ENCODE measurements around the gene SPDYE16.
"Not testable (repeated sequence)": the region's sequence is repeated elsewhere in the genome, so short reads cannot be mapped to it uniquely, and the experiment has no call there.

Gene SPDYE16

DNA sequence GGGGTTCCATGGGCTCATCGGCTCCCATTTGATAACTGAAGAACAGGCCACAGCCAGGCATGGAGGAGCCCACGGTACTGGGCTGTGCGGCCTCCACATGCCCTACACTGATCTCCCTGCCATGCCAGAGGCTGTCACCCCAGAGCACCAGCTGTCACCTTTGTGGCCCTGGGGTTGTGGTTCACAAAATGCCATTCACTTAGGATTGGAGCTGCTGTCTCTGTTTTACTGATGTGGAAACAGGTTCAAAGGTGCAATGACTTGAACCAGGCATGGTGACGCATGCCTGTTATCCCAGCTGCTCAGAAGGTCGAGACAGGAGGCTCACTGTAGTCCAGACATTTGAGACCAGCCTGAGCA is 37.0 kb downstream of the SPDYE16 start:
- DNase-seq = peak in 1 of 10 donors; percentile 19
- intact Hi-C loops (cut with DNase I) = no loop called here

DNA sequence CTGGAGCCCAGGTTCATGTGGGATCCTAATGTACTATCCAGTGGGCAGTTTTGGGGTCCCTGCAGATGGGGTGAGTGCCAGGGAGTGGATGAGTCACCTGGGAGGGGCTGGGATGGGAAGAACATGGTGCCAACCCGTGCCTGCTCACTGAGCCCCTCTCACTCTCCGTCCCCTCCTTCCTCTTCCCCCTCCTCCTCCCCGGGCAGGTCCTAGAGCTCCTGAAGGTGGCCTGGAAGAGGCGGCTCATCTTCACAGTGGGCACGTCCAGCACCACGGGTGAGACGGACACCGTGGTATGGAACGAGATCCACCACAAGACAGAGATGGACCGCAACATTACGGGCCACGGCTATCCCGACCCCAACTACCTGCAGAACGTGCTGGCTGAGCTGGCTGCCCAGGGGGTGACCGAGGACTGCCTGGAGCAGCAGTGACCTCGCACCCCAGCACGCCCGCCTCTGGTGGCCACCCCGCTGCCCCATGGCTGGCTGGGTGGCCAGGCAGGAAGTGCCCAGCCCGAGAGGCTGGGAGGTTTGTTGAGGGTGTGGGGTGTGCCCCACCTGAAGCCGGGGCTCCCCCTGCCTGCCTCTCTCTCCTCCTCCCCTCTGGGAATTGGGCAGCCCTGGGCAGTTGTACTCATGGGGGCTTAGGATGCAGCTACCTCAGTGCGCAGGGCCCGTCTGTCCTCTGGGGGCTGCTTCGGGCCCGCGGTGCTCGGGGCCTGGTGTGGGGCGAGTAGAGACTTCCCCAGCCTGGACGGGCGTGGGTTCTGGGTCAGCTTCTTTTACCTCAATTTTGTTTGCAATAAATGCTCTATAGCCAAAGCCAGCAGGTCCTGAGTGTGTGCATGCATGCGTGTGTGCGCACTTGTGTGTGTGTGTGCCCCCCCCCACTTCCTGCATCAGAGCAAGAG is 37.7 kb downstream of the SPDYE16 start:
- peak in 2 of 10 donors; percentile 65 to 66 for DNase-seq
- intact Hi-C loops (cut with DNase I) = no loop called here

DNA sequence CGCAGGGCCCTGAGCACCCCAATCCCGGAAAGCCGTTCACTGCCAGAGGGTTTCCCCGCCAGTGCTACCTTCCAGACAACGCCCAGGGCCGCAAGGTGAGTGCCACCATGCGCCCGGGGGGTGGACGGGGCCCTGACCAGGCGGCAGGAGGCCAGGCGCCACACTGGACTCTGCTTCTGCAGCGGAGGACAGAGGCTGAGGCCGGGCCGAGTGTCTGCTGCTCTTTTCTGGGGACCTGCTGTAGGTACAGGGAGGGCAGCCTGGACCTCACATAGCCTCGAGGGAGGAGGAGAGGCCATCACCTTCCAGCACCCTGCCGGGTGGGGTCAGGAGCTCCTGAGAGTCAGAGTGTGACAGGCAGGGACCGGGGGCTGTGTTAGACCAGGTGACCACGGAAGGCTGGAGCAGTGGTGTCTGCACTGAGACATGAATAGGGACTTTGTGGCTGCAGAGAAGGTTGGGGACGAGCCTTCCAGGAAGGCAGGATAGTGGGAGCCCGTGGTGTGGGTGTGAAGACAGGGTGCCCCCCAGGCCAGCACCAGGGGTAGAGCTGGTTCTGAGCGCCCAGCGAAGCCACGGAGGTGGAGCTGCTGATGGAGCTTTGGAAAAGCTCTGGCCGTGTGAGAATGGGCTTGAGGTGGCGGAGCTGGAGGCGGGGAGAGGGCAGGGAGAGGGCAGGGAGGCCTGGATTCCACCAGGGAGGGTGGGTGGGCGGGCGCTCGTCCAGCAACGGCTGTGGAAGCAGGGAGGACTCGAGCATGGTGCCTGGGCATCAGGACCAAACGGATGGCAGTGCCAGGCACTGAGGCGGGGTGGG is 38.5 kb downstream of the SPDYE16 start:
- intact Hi-C loops (cut with DNase I) = not testable (repeated sequence)
- peak in 2 of 10 donors; percentile 78 to 82 for DNase-seq

DNA sequence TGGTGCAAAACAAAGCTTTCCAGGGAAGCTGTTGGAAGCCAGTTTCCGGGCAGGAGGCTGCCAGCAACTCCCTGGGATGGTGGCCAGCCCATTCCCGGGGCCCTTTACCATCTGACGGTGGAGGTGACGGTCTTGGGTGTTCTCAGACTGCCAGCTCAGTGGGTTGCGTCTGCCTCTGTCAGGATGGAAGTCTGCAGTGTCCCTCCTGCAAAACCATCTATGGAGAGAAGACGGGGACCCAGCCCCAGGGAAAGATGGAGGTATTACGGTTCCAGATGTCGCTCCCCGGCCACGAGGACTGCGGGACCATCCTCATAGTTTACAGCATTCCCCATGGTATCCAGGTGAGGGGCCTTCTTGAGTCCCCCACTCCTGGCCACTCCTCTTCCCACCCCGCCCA is 39.9 kb downstream of the SPDYE16 start:
- intact Hi-C loops (cut with DNase I) = not testable (repeated sequence)
- DNase-seq = peak in 1 of 10 donors; percentile 74

DNA sequence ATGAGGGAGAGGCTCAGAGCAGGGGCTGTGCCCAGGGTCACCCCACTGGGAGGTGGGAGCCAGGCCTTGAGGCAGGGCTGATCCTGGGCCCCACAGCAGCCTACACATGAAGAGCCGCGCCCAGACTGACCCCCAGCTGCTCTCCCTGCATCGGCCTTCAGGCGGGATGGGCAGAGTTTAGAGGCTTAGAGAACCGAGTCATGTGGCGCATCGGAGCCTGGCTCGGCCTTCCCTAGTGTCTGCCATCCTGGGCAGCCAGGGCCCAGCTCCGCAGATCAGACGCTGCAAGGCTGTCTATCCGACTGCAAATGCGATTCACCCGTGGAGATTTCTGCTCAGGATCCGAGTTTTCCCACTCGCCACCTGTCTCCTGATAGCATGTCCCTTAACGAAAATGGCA is 40.3 kb downstream of the SPDYE16 start:
- peak in 2 of 10 donors; percentile 21 to 70 for DNase-seq

DNA sequence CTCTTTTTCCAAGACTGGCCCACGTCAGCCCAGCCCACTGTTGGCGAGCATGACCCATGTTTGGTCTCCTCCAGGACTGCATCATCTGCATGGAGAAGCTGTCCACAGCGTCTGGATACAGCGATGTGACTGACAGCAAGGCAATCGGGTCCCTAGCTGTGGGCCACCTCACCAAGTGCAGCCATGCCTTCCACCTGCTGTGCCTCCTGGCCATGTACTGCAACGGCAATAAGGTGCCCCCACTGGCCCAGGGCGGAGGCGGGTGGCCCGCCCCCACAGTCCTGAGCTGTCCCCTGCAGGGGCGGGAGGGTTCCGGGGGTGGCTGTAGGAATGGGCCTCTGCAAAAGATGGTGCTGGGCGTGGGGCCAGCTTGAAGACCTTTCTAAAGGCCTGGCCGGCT is 40.9 kb downstream of the SPDYE16 start:
- DNase-seq = peak in 1 of 10 donors; percentile 70
- intact Hi-C loops (cut with DNase I) = not testable (repeated sequence)

More for the DNA sequence above, 40.3 kb downstream of the SPDYE16 start:
- intact Hi-C loops (cut with DNase I) = not testable (repeated sequence)

DNA sequence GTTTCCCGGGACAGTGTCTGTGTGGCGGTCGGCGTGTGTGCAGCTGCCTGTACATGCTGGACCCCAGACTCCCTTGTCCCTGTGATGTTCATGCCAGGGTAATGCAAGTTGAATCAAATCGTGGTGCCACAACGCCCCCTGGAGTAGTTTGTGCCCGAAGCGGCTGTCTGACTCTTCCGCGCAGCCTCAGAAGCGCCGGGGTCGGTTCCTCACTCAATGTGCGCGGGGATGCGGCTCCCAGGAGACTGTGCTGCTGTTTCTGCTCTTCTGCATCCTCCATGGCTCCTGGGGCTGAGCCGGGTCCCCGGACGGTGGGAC is 43.2 kb downstream of the SPDYE16 start:
- DNase-seq; intact Hi-C loops (cut with DNase I): not testable (repeated sequence)

DNA sequence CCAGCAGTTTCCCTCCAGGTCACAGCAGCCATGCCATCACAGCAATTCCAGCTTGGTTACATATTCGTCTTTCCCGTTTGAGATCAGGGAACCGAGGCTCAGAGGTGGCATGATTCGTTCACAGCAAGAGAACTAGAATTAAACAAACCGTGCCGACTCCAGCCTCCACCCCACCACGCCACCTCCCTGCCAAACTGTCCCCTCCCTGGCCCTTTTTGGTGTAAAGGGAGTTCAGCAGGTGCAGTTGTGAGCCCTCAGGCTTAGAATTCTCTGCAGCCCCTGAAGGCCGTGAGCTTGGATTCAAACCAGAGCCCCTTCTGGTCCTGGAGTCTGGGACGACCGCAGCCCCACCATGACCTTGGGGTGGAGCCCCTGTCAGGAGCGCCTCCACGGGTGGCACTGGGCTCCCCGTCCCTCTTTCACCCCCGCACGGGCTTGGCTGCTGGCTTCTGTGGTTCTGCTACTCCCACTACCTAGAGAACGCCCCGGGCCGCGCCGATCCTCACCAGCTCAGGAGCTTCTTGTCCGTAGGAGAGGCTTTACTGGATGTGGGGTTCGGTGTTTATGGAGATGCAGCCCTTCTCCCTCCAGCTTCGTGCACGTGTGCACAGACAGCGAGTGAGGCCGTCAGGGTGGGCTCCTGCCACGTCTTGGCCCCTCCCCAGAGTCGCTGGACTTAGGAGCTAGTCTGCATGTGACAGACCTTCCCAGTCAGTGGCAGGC is 43.7 kb downstream of the SPDYE16 start:
- DNase-seq; intact Hi-C loops (cut with DNase I): not testable (repeated sequence)

DNA sequence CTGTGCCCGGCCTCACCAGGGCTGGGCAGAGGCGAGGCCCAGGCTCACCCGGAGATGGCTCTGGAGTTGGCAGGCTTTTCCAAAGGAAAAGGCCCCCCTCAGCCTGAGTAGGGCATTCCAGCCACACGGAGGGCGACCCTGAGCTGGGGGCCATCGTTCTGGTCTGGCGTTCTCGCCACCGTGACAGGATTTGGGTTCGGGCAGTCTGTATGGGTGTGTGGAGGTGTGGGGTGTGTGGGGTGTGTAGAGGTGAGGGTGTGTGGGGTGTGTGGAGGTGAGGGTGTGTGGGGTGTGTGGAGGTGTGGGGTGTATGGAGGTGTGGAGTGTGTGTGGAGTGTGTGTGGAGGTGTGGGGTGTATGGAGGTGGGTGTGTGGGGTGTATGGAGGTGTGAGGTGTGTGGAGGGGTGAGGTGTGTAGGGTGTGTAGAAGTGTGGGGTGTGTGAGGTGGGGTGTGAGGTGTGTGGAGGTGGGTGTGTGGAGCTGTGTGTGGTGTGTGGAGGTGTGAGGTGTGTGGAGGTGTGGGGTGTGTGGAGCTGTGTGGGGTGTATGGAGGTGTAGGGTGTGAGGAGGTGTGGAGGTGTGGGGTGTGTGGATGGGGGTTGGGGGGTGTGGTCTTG is 44.4 kb downstream of the SPDYE16 start:
- intact Hi-C loops (cut with DNase I); DNase-seq: not testable (repeated sequence)

DNA sequence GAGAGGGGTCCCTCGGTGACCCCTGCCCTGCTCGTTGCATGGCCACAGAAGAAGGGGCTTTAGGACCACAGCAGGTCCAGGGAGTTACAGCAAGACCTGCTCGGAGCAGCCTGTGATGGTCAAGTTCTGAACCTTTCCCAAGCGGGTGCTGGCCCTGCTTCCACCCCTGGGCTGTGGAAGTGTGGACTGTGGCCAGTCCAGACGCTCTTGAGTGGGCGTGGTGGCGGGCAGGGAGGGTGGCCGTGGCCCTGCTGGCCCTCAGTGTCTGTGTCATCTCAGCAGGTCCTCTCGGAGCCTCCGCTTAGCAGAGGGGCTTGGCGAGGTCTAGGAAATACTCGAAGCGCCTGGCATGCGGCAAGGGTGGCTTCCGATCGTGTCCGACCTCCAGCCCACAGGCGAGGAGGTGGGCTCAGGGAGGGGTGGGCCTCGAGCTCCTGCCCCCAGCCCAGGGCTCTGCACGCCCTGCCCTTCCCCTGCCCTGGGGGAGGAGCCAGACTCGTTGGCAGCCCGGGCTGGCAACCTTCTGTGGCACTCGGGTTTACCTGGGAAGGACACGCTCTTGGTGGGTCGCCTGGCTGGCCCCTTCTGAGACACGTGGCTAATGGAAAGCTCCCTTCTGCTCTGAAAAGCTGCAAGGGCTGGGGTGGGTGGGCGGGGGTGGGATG is 45.0 kb downstream of the SPDYE16 start:
- intact Hi-C loops (cut with DNase I) = not testable (repeated sequence)
- peak in 1 of 10 donors; percentile 30 for DNase-seq

DNA sequence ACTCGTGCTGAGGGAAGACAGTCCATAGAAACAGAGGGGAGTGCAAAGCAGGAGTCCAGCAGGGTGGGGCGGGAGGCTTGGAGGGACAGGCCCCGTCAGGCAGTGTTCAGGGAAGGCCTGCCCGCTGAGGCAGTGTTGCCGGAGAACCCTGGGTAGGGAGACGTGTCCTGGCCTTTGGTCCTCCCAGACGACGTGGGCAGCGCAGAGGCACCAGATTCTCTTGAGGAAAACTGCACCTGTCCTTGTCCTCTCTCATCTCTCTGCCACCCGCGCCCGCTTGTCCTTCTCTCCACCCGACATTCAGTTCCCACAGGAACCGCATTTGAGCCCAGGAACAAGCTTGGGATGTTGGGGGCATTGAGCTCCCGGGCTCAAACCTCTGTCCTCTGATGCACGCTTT is 47.4 kb downstream of the SPDYE16 start:
- intact Hi-C loops (cut with DNase I) = not testable (repeated sequence)

DNA sequence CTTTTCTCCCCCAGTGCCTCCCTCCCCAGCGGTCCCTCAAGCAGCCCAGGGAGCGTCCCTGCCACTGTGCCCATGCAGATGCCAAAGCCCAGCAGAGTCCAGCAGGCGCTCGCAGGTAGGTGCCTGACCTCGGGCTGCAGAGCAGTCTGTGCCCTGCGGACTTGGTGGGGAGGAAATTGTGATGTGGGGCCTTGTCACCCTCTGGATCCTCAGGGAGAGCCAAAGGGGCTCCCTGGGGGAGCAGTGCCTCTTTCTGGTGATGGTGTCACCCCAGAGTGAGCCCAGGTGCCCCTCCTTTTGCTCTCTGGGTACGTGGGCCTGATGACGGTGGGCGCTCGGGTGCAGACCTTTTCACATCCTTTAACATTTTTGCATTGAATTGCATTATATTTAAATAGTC is 51.0 kb downstream of the SPDYE16 start:
- intact Hi-C loops (cut with DNase I) = not testable (repeated sequence)
- DNase-seq = peak in 1 of 10 donors; percentile 36

More for the DNA sequence above, 47.4 kb downstream of the SPDYE16 start:
- DNase-seq = peak in 1 of 10 donors; percentile 33

DNA sequence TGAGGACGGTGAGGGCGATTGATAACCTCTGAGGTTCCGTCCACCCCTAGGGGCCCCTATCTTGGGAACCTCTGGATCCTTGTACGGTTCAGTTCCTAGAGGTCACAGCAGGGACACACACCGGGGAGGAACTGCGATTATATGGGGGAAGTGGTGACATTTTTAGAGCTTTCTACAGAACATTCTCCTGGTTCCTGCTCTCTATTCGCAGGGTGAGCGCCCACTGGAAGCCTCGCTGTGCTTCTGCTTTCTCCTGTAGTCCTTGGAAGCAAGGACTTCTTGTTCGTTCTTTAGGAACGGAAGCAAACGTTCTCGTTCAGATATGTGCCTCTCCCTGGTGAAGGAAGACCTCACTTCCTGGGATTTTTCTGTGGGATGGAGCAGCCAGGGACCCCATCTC is 55.1 kb downstream of the SPDYE16 start:
- DNase-seq; intact Hi-C loops (cut with DNase I): not testable (repeated sequence)

DNA sequence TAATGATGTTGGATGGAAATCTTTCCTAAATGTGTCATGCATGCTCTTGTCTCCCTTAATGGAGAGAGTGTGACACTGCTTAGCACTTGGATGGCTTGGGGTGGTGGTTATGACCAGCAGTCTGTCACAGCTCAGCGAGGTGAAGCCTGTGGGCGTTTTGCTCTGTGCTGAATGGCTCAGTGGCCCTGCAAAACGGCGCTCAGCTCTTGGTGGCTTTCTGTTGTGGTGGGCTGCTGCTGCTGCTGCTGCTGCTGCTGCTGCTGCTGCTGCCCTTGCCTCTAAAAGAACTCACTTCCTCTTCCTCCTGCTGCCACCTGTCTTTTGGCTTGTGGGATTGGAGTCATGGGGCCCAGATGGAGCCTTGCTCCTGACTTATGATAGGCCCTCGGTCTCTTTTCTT is 56.5 kb downstream of the SPDYE16 start:
- intact Hi-C loops (cut with DNase I); DNase-seq: not testable (repeated sequence)

DNA sequence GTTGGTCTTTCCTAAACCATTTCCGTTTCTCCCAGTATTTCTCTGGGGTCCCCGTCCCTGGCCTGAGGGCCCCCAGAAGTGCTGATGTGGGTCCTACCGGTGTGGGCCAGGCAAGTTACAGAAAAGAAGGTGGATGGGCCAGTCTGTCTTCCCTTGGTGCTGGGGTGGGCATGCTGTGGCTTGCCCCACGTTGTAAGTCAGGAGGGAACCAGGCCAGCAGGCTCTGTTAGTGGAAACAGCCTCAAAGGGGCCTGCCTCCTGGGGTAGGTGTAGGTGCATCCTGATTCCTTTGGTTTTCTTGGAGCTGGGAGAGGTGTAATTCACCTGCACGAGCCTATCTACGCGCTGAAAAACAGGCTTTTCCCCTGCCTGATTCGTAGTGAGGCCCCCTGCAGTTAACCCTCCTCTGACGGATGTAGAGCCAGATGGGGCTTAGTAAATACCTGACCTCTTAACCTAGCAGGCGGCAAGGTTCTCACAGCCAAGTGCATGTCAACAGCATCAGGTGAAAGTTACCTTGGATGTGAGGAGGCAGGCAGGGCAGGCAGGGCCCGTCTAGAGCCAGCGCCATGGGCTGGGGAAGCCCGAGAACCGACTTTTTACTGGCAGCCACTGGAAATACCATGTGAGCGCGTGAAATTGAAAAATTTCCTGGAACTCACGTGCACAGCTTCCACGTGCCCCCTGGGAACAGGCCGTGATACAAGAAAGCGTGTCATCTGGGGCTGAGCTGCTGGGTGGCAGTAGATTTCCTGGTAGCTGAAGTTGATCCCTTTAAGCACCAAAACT is 57.1 kb downstream of the SPDYE16 start:
- intact Hi-C loops (cut with DNase I); DNase-seq: not testable (repeated sequence)

DNA sequence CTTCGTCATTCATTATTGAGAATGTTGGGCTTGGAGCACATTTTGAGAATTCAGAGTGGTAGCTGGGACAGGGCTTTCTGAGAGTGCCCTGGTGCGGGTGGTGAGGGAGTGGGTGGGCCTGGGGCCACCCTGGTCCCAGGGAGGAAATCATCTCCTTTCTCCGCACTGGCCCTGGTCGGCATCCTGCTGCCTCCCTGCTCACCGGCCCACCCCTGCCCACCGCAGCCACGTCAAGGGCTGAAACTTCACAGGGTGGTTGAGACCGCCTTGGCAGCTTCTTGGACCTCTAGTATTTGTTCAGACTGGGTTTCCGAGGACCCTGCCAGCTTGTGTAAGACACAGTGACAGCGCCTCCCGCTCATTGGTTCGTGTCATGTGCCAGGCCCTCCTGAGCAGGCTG is 58.6 kb downstream of the SPDYE16 start:
- DNase-seq = peak in 1 of 10 donors; percentile 59
- intact Hi-C loops (cut with DNase I) = not testable (repeated sequence)

DNA sequence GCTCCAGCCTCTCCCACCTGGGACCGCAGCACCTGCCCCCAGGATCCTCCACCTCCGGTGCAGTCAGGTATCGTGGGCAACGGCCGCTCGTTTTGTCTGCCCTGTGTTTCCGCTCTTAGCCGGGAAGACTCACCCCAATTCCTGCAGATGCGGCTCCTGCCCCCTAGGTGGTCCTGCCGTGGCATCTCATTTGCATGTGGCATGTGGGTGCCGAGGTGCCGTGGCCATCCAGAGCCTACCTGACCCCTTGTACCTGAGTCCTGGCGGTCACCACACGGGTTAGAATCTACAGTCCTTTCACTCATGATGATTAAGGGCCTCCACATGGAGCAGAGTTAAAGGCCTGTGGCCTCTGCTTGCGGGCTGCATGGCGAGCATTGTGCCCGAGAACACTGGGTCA is 60.0 kb downstream of the SPDYE16 start:
- intact Hi-C loops (cut with DNase I) = not testable (repeated sequence)
- peak in 1 of 10 donors; percentile 17 for DNase-seq

DNA sequence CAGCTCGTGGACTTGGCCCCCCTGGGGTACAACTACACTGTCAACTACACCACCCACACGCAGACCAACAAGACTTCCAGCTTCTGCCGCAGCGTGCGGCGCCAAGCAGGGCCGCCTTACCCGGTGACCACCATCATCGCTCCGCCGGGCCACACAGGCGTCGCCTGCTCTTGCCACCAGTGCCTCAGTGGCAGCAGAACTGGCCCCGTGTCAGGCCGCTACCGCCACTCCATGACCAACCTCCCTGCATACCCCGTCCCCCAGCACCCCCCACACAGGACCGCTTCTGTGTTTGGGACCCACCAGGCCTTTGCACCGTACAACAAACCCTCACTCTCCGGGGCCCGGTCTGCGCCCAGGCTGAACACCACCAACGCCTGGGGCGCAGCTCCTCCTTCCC is 60.4 kb downstream of the SPDYE16 start:
- intact Hi-C loops (cut with DNase I) = not testable (repeated sequence)
- peak in 2 of 10 donors; percentile 45 to 85 for DNase-seq
